Caki2 (cell line): Measurements from ENCODE around the gene LEUTX. TPM values are rescaled to one million over a fixed set of nuclear protein-coding genes. Genes with fewer than 3 reads are reported as not detected.
"Not testable (repeated sequence)": the region's sequence is repeated elsewhere in the genome, so short reads cannot be mapped to it uniquely, and the experiment has no call there.

Source experiments
- DNase-seq: peaks from one replicate; pipeline ENCODE4 v3.0.0-alpha.2; 2015; ENCODE audit warnings: low read depth
- in situ Hi-C: cut with HindIII; loops from 2 replicates; pipeline ENCODE4 v1.10.0; 2016; ENCODE audit warnings: low sequenced_read_pairs, low pct_unique_long_range_greater_than_20kb, mixed read lengths
- total RNA-seq: library from RNA; depleted of rRNA; stranded (reverse); fragments of >200 nt; shearing (Covaris generic); gene quantifications from 2 replicates; pipeline ENCODE4 v1.2.3, GENCODE V29; 2014; ENCODE audit warnings: low replicate concordance

Gene LEUTX
- total RNA-seq, 1 experiment from 2014 or later, result not detected

DNA sequence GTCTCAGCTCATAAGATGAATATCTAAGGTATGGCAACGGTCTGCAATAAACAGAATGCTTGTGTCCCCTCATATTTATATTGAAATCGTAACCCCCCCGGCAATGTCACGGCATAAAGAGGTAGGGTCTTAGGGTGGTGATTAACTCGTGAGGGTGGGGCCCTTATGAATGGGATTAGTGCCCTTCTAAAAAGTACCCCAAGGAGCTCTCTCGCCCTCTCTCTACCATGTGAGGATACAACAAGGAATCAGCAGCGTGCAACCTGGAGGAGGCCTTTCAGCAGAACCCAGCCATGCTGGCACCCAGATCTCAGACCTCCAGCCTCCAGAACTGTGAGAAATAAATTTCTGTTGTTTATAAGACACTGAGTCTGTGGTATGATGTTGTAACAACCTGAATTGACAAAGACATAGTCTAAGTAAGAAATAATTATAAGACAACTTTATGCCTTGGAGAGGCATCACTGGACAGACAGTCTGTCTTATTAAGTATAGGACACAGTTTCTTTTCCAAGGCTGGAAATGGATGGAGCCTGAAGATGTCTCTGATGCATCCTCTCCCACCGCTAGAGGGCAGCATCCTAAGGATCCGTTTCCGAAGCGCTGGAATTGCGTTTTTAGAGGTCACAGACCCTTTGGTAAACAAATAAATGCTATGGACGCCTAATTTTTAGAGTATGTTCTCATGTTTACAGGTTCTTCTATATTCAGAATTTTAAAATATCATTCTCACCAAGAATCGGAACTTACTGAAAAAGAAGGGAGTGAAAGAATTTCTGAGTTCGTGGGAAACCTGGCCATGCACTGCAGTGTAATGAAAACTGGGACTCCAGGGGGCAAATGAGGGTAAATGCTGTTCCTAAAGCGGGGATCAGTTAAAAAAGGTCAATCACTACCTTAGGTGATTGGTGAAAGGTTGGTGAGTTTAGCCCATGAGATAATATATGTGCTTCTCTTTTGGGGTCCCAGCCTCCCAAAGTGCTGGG lies 13.3 kb upstream of the LEUTX start:
- in situ Hi-C loops, result no loop called here
- DNase-seq, result no peak

DNA sequence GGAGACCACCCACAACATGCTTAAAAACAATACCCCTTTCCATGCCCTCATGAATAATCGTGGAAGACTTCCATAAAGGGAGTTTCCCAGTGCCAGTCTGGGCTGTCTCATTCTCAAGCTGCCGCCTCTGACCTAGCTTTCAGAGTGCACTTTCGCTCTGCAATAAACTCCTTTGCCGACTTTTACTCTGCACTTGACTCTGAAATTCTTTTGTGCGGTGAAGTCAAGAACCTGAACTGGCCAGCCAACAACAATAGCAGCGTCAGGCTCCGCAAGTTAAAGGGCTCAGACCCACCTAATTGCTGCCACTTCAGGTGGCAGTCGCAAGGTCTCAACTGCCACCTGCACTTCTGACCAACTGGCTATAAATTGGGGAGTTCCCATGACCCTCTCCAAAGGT lies 10.3 kb upstream of the LEUTX start:
- no peak for DNase-seq
- in situ Hi-C loops, result no loop called here

DNA sequence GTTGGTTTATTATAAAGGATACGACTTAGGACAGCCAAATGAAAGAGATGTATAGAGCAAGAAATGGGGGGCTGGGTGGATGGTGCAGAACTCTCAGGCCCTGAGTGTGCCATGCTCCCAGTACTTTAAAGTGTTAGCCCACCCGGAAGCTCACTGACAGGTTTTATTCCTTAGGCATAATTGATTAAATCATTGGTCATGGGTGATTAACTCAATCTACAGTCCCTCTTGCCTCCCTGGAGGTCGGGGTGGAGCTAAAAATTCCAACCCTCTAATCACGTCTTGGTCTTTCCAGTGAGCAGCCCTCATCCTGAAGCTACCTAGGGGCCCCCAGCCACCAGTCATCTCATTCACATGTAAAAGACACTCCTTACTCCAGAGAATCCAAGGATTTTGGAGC lies 9.9 kb upstream of the LEUTX start:
- no peak for DNase-seq
- in situ Hi-C loops, result no loop called here

DNA sequence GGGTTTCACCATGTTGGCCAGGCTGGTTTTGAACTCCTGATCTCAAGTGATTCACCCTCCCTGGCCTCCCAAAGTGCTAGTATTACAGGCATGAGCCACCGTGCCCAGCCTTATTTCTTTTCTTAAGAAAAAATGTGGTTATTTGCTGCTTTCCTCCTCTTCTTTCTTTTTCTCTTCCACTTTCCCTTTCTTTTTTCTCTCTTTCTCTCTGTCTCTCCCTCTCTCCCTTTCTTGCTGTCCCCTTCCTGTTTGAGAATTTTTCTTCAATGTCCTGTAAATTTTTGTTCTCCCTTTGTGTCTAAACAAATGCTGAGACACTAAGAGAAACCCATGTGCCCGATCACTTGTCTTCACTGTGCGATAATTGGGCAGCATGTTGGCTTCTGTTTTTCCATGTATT lies 2.2 kb downstream of the LEUTX start:
- DNase-seq, result no peak
- in situ Hi-C loops, result no loop called here

DNA sequence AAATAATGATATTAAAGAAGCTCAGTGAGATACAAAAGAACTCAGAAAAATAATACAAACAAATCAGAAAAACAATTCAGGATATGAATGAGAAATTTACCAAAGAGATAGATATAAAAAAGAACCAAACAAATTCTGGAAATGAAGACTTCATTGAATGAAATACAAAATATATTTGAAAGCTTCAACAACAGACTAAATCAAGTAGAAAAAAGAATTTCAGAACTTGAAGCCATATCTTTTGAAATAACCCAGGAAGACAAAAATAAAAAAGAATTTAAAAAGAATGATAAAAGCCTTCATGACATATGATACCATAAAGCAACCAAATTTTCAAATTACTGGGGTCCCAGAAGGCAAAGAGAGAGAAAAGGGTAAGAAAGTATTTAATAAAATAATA lies 9.6 kb downstream of the LEUTX start:
- in situ Hi-C loops, result no loop called here

DNA sequence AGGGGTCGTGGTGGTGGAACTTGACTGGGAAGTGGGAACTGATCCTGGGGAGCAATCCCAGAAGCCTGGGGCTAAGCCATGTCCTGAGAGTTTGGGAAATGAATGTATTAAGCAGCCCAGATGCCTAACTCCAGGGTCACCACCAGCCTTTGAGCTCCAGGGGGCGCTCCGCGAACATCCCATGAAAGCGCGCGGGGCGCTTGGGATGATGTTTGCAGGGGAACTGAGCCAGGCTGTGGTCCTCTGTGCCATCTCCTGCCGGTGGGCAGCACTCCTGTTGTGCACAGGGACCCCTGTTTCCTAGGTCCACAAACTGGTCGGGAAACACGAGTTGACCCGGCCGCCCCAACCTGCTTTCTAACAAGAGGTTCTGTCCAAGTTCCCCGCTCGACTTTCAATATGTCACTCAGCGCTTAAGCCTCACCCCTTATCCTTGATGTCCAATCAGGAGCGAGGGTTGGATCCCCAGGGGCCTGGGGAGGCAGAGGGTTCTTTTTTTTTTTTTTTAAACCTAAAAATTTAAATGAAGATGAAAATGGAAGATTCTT lies 14.4 kb downstream of the LEUTX start:
- DNase-seq, result peak; percentile 67
- in situ Hi-C loops, result no loop called here

More for the DNA sequence above, 9.6 kb downstream of the LEUTX start:
- DNase-seq, result no peak

DNA sequence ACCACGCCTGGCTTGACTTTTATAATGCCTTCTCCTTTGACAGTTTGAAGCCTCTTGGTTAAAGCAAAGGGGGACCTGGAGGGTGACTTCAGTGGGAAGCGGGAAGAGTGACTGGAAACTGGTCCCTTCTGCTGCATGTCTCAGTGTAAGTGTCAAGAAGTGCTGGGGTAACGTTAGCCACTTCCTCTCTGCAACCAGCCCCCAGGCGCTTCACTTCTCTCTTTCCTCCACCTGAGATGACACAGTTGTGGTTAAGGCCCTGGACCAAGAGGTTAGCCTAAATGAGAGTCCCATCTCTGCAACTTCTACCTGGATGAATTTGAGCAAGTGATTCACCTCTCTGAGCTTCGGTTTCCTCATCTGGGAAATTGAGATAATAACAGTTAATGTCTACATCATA lies 16.3 kb downstream of the LEUTX start:
- no peak for DNase-seq
- in situ Hi-C loops, result no loop called here

DNA sequence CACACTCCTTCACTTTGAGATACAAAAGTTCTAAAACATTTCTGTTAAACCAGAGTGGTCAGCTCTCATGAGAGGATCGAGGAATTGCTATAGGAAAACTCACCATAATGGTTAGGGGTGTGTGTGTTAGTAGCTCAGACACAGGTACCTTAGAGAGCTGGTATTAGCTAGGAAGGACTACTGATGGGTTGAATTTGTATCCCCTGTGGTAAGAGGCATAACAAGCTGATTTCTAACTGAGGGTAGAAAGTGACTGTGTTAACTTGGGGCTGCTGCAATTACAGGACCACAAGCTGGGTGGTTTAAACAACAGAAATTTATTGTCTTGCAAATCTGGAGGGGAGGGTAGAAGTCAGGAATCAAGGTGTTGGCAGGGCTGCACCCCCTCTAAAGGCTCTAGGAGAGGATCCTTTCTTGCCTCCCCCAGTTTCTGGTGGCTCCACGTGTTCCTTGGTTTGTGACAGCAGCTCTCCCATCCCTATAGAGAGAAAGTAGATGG lies 17.4 kb downstream of the LEUTX start:
- DNase-seq, result no peak
- in situ Hi-C loops, result no loop called here

DNA sequence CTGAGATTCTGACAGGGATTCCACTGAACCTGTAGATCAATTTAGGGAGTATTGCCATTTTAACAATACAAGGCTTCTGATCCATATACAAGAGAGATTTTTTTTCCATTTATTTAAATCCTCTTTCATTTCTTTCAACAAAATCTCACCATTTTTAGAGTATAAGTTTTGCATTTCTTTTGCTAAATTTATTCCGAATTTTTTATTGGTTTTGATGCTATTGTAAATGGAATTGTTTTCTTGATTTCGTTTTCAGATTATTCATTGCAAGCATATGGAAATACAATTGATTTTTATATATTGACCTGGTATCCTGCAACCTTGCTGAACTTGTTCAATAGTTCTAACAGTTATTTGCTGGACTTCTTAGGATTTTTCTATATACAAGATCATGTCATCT lies 18.4 kb downstream of the LEUTX start:
- in situ Hi-C loops, result no loop called here
- no peak for DNase-seq

DNA sequence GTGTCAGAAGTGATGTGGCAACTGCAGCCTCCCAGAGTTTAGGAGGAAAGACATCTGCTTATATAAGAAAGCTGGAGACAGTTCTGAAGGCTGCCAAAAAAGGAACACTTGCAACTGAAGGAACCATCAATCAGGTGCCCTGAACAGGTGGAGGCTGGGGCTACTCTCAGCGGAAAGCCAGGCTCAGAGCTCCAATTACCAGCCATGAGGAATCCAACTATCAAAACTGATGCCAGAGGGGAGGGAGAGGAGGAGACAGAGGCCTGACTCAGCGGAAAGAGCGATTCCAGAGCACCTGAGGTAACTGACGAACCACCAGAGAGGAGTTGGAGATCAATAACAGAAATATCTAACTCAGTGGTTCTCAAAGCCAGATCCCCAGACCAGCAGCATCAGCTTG lies 24.3 kb downstream of the LEUTX start:
- in situ Hi-C loops, result no loop called here
- no peak for DNase-seq

DNA sequence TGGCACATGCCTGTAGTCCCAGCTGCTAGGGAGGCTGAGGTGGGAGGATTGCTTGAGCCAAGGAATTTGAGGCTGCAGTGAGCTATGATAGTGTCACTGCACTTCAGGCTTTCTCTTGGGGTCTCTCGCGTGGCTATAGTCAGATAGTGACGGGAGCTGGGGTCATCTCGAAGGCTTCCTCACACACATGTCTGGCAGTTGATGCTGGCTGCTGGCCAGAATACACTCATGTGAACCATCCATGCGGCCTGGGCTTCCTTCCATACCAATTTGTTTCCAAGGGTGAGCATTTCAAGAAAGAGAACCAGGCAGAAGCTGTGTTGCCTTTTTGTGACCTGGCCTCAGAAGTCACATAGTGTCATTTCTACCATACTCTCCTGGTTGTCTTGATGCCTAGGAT lies 26.4 kb downstream of the LEUTX start:
- DNase-seq, result no peak
- in situ Hi-C loops, result no loop called here

DNA sequence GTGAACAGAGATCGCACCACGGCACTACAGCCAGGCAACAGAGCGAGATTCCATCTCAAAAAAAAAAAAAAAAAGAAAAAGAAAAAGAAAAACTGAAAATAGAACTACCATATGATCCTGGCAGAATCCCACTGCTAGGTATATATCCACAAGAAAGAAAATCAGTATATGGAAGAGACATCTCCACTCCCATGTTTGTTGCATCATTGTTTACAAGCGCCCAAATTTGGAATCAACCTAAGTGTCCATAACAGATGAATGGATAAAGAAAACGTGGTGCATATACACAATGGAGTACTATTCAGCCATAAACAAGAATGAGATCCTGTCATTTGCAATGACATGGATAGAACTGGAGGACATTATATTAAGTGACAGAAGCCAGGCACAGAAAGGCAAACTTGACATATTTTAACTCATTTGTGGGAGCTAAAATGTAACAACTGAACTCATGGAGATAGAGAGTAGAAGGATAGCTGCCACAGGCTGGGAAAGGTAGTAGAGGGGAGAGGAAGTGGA lies 29.3 kb downstream of the LEUTX start:
- DNase-seq, result no peak
- in situ Hi-C loops, result no loop called here

DNA sequence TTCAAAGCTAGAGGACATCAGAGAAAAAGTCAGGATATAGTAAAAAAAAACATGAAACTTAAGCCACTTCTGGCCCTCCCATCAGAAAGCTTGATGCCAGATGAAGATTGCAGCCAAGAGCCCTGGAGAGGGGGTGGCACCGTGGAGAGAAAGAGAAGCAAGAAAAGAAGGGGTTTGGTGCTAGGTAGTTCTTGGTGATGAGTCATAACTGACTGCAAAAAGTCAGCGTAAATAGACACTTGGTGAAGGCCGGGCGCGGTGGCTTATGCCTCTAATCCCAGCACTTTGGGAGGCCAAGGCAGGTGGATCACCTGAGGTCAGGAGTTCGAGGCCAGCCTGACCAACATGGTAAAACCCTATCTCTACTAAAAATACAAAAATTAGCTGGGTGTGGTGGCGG lies 30.0 kb downstream of the LEUTX start:
- in situ Hi-C loops, DNase-seq: not testable (repeated sequence)

DNA sequence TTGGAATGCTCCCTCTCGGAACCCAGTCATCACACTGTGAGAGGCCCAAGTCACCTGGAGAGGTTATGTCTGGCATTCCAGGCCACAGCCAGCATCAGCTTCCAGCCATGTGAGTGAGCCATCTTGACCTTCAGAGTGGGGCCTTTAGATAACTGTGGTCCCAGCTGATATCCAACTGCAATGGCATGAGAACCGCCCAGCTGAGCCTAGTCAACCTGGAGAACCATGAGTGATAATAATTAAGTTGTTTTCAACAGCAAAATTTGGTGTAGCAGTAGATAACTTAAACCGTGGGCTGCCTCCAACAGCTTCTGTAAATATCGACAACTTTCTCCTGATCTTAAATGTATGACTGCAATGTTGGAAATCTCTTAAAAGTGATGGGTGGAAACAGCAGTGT lies 30.7 kb downstream of the LEUTX start:
- no peak for DNase-seq
- in situ Hi-C loops, result no loop called here

DNA sequence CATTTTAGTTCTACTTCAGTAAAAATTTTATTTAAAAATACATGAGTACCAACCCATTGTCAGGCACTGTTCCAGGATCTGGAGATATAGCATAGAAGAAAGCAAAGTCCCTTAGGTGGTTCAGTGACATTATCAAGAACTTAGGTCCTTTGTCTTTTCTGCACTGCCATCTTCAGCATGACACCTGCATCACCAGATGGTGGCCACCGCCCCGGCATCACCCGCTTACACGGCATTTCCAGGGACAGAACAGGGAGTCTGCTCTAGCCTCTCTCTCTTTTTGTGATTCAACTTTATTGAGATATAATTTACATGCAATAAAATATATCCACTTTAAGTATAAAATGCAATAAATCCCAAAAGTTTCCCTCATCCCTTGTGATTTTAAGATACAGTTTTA lies 31.8 kb downstream of the LEUTX start:
- no peak for DNase-seq
- in situ Hi-C loops, result no loop called here

DNA sequence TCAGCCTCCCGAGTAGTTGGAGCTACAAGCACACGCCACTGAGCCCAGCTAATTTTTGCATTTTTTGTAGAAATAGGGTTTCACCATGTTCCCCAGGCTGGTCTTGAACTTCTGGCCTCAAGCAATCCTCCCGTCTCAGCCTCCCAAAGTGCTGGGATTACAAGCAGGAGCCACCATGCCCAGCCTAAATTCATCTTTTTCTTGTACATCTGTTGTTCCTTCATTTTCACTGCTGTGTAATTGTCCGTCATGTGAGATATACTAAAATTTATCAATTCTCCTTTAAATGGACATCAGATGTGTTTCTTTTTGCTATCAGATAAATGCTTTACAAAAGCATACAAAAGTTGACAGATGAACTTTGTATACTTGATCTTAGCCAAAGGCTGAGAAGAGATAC lies 32.4 kb downstream of the LEUTX start:
- in situ Hi-C loops, result no loop called here
- no peak for DNase-seq

DNA sequence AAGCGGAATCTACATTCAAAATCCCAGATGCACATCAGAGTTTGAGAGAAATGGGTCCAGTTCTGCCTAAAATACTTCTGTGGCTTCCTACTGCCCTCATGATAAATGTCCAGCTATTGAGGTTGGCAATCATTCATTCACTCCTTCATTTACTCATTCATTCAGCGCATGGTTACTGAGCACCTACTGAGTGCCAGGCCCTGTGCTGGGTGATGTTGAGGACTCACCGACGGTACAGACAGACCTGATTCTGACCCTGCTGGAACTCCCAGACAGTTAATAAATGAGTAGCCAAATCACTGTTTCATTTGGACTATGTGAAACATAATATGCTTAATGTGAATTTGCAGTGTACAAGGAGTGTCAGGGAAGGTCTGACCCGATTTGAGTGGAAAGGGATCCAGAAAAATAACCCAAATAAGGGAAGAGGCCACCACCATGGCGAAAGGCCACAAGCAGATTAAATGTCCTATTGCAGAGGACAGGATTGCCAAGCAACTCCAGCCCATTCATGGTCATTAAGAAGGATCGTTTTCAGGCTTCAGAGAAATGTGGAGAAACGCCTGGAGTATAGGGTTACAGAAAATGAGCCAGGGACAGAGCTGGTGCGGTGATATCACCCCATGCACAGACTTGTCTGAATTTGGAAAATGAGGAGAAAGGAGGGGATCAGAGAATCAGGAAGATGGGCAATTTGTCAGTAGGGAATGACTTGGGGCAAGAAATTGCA lies 34.8 kb downstream of the LEUTX start:
- no peak for DNase-seq
- in situ Hi-C loops, result no loop called here

DNA sequence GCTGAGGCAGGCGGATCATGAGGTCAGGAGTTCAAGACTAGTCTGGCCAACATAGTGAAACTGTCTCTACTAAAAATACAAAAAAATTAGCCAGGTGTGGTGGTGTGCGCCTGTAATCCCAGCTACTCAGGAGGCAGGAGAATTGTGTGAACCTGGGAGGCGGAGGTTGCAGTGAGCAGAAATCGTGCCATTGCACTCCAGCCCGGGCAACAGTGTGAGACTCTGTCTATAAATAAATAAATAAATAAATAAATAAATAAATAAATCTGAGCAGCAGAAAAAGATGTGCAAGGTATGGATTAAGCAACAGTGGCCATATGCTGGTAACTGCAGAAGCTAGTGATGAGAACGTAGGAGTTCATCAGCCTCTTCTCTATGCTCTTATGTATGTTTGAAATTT lies 35.5 kb downstream of the LEUTX start:
- in situ Hi-C loops, DNase-seq: not testable (repeated sequence)

DNA sequence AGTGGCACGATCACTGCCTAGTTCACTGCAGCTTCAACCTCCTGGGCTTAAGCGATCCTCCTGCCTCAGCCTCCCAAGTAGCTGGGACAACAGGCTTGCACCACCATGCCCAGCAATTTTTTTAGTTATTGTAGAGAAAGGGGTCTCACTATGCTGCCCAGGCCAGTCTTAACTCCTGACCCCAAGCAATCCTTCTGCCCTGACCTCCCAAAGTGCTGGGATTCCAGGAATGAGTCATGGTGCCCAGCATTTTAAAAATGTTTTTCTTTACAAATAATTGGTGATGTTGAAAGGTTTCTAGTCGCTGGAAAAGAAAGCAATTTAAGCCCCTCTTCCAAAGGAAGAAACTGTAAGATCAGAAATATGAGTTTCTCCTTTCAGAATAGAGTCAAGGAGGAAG lies 35.9 kb downstream of the LEUTX start:
- no peak for DNase-seq
- in situ Hi-C loops, result no loop called here
